Upper lobe of left lung (tissue), 4 donors: ENCODE measurements around the gene ARHGAP10.

Experiments
- POLR2A ChIP-seq, 4 donors: fragments of 450-650 bp; IDR thresholded peaks; one replicate each; pipeline ENCODE4 v1.5.1; 2016 to 2017; ENCODE audit warnings: antibody characterized with exemption in 4 of 4, mild to moderate bottlenecking in 2 of 4
- POLR2AphosphoS5 ChIP-seq, 2 donors: sonication (generic); formaldehyde crosslinking; IDR thresholded peaks; one replicate each; pipeline ENCODE4 v1.5.1; 2017; ENCODE audit warnings: antibody characterized with exemption in 2 of 2
- TF ChIP-seq, protein P1 (sequence below), 6 experiments: fragments of 450-650 bp in 4 of 6; fragments of 200-600 bp in 2 of 6; sonication (generic) in 2 of 6; IDR thresholded peaks; one replicate each; pipeline ENCODE4 v1.5.1; 2016 to 2019; ENCODE audit warnings: antibody characterized with exemption in 6 of 6

DNA sequence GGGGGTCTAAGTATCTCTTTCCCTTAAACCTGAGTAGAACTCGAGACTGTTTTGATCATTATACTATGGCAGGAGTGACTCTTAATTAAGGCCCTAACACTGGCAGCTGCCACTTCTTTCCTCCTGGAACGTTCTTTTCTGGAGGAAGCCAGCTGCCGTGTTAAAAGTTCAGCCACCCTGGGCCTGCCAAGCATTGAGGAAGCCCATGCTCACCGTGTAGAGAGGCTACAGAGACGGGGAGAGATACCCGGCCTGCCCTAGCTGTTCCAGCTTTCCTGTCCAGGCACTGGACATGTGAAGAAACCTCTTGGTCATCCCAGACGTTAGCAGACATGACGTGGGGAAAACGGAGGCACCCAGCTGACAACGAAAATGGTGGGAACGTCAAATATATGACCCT lies 274.1 kb downstream of the ARHGAP10 start:
- TF ChIP-seq POLR2A (IDR thresholded peaks at IDR 0.05) (no peak), POLR2AphosphoS5 (IDR thresholded peaks at IDR 0.05) (no peak)
- TF ChIP-seq, protein P1, sequence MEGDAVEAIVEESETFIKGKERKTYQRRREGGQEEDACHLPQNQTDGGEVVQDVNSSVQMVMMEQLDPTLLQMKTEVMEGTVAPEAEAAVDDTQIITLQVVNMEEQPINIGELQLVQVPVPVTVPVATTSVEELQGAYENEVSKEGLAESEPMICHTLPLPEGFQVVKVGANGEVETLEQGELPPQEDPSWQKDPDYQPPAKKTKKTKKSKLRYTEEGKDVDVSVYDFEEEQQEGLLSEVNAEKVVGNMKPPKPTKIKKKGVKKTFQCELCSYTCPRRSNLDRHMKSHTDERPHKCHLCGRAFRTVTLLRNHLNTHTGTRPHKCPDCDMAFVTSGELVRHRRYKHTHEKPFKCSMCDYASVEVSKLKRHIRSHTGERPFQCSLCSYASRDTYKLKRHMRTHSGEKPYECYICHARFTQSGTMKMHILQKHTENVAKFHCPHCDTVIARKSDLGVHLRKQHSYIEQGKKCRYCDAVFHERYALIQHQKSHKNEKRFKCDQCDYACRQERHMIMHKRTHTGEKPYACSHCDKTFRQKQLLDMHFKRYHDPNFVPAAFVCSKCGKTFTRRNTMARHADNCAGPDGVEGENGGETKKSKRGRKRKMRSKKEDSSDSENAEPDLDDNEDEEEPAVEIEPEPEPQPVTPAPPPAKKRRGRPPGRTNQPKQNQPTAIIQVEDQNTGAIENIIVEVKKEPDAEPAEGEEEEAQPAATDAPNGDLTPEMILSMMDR (IDR thresholded peaks at IDR 0.05), result no peak
